Measurements from ENCODE around the gene TRAPPC14. TPM values are rescaled to one million over a fixed set of nuclear protein-coding genes. Genes with fewer than 3 reads are reported as not detected.
"Not testable (repeated sequence)": the region's sequence is repeated elsewhere in the genome, so short reads cannot be mapped to it uniquely, and the experiment has no call there.

TRAPPC14 gene
- total RNA-seq, 1 donor from 2014 or later, result 39.2 TPM

DNA sequence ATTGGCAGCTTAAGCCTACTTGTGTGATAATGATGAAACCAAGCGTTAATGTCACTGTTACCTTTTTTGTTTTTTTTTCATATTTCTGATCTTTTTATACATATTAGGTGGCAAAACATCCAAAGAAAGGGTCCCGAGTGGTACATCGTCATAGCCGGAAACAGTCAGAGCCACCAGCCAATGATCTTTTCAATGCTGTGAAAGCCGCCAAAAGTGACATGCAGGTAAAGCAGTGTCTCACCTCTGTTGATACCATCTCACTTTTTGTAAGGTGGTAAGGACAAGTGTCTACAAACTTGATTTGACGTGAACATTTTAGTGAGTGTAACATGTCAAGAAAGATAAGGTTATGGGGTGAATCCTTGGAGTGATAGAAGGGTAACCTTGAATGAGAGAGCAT is 24.1 kb upstream of the TRAPPC14 start:
- intact Hi-C loops (cut with micrococcal nuclease); DNase-seq; H3K36me3 Mint-ChIP-seq (ENCODE audit: low read depth); H3K27me3 Mint-ChIP-seq; H3K9me3 Mint-ChIP-seq: not testable (repeated sequence)
- H3K4me3 Mint-ChIP-seq, result peak overlapping the region; percentile 40
- peaks cover 23% of the 10 kb centered on the region for H3K4me1 Mint-ChIP-seq
- H3K27ac Mint-ChIP-seq, result peak overlapping the region; percentile 58

DNA sequence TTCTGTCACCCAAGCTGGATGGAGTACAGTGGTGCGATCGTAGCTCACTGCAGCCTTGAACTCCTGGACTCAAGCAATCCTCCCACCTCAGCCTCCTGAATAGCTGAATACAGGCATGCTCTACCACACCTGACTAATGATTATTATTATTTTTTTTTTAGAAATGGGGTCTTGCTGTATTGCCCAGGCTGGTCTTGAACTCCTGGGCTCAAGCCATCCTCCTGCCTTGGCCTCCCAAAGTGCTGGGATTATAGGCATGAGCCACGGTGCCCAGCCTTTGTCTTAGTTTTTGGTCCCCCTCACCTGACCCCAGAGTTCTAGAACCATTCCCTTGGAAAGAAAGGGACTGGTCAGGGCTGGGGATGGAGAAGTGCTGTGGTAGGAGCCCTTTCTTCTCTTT is 21.6 kb upstream of the TRAPPC14 start:
- H3K27ac Mint-ChIP-seq, result peak overlapping the region; percentile 84
- not testable (repeated sequence) for H3K9me3 Mint-ChIP-seq; DNase-seq; H3K27me3 Mint-ChIP-seq; H3K36me3 Mint-ChIP-seq (ENCODE audit: low read depth)
- intact Hi-C loops (cut with micrococcal nuclease), result loop anchor here (2.0 kb wide), 1 partner anchor 29 kb away; no protein-coding TSS in a partner anchor
- peak overlapping the region; percentile 75 for H3K4me3 Mint-ChIP-seq
- H3K4me1 Mint-ChIP-seq, result peaks cover 34% of the 10 kb centered on the region

DNA sequence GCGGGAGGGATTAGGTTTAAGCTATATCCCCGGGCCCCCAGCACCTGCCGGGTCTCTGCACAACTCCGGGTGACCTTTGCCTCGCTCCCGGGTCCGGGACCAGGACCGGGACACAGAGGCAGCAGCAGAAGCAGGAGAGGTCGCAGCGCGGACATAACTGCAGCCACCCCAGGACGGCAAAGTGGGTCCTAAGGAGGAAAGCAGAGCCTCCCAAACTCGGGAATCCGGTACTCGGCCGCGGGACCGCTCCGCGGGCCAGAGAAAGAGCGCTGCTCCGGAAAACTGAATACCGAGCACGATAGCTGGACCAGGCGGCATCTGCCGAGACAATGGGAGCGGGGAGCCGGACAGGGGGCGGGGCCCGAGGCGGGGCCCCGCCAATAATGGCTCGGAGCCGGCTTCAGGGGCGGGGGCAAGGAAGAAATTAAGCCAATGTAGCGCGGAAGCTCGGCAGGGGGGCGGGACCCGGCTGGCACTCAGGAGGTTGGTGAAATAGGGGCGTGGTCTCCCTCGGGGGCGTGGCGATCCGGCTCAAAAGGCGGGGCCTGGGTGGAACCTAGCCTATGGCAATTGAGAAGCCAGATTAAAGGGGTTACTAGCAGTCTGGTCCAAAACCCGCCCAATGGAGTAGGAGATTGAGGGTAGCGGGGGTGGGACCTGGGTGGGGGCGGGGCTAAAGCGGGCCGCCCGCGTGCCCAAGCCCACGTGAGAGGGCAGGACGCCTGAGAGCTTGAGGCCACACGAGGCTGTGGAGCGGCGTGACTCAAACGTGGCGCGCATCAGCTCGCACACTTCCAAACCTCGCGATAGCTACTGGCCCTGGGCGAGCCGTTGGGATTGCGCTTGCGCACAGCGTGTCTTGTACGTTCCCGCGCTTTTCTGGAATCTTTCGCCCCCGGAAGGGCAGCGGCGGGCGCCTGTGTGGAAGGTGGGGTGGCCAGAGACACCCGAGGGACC is 18.8 kb upstream of the TRAPPC14 start, which contains the start of the genes GPC2 and STAG3:
Gene GPC2, minus strand, starts transcription at position 337 of the 957 bp plus-strand sequence. Its CDS starts 182 bp downstream, at position 155.
Gene STAG3, plus strand, starts transcription at position 874 of the 957 bp plus-strand sequence. CDS start 2,639 bp downstream, outside the sequence.
- DNase-seq, result peak; percentile 99
- Mint-ChIP-seq H3K4me3 (peak within 1 kb of the TSS; percentile 83), H3K36me3 (ENCODE audit: low read depth) (peaks cover 7% of the 10 kb centered on the region), H3K4me1 (peaks cover 32% of the 10 kb centered on the region), H3K27ac (peak within 1 kb of the TSS; percentile 42), H3K27me3 (peaks cover 4% of the 10 kb centered on the region), H3K9me3 (peaks cover 4% of the 10 kb centered on the region)
- intact Hi-C loops (cut with micrococcal nuclease), result no loop called here

- Mint-ChIP-seq H3K4me3 (peak overlapping the region; percentile 83), H3K9me3 (no peaks in the 10 kb centered on the region), H3K27ac (no peak overlapping the region), H3K4me1 (peaks cover 27% of the 10 kb centered on the region), H3K27me3 (peaks cover 6% of the 10 kb centered on the region), H3K36me3 (ENCODE audit: low read depth) (peaks cover 6% of the 10 kb centered on the region)
- intact Hi-C loops (cut with micrococcal nuclease), result no loop called here
- DNase-seq, result no peak
These were observed 17.8 kb upstream of the TRAPPC14 start for GRCh38 chr7:100176096-100177044.

GRCh38 chr7:100175296-100175935 is 16.9 kb upstream of the TRAPPC14 start:
- peaks cover 25% of the 10 kb centered on the region for H3K4me1 Mint-ChIP-seq

GRCh38 chr7:100174582-100174981 is 16.1 kb upstream of the TRAPPC14 start:
- Mint-ChIP-seq H3K27ac (no peak overlapping the region), H3K36me3 (ENCODE audit: low read depth) (peaks cover 8% of the 10 kb centered on the region)

More at GRCh38 chr7:100175296-100175935, 16.9 kb upstream of the TRAPPC14 start:
- Mint-ChIP-seq H3K9me3 (no peaks in the 10 kb centered on the region), H3K36me3 (ENCODE audit: low read depth) (peaks cover 8% of the 10 kb centered on the region), H3K27ac (no peak overlapping the region), H3K27me3 (peaks cover 9% of the 10 kb centered on the region), H3K4me3 (peak overlapping the region; percentile 29)
- intact Hi-C loops (cut with micrococcal nuclease), result no loop called here
- no peak for DNase-seq

DNA sequence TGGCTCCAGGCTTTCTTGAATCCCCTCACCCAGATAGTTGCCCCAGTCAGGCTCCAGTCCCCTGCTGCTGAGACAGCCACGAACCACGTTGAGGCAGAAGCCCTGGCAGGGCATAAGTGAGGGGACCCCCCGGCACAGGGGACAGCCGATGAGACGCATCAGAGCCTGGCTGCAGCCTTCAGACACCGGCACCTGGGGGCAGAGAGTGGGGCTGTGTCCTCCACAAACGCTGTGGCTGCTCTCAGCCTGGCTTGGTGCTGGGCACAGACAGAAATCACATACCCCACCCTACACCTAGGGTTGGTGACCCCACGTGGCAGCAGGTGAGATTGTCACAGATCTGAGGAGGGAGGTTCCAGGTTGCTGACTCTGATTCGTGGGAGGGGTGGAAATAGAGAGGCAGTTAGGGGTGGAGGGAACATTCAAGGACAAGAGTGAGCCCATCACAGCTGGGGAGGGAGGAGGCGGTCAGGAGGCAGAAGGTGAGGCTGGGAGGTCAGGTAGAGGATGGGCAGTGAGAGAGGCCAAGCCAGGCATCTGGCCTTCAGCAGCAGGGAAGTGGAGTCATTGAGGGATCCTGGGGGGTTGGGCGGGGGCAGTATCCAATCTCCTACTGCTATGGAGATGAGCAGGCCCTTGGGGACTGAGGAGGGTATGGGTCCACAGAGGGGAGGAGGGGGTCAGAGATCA is 15.4 kb upstream of the TRAPPC14 start:
- Mint-ChIP-seq H3K27ac (no peak overlapping the region), H3K27me3 (peaks cover 11% of the 10 kb centered on the region), H3K36me3 (ENCODE audit: low read depth) (peaks cover 8% of the 10 kb centered on the region), H3K9me3 (no peaks in the 10 kb centered on the region), H3K4me1 (peaks cover 35% of the 10 kb centered on the region), H3K4me3 (no peak overlapping the region)
- intact Hi-C loops (cut with micrococcal nuclease), result no loop called here
- no peak for DNase-seq

More at GRCh38 chr7:100174582-100174981, 16.1 kb upstream of the TRAPPC14 start:
- H3K4me1 Mint-ChIP-seq, result peaks cover 29% of the 10 kb centered on the region
- no peaks in the 10 kb centered on the region for H3K9me3 Mint-ChIP-seq
- intact Hi-C loops (cut with micrococcal nuclease), result no loop called here
- no peak for DNase-seq
- no peak overlapping the region for H3K4me3 Mint-ChIP-seq
- peaks cover 11% of the 10 kb centered on the region for H3K27me3 Mint-ChIP-seq

DNA sequence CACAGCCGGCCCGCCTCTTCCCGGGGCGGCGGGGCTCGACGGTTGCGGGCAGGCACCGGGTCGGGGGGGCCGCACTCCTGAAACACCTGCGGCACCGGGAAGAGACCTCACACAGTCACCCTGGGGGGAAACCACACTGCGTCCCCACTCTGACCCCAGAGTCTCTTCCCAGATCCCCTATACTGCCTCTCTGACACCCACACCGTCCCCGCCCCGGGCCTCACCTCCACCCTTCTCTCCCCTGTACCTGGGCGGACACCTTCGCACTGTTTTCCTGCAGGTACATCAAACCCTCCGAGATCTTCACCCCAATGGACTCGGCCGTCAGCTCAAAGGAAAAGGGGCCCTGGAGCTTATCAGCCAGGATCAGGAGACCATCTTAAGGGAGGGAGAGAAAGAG is 13.3 kb upstream of the TRAPPC14 start:
- H3K27me3 Mint-ChIP-seq, result peaks cover 11% of the 10 kb centered on the region
- intact Hi-C loops (cut with micrococcal nuclease), result no loop called here
- peaks cover 8% of the 10 kb centered on the region for H3K36me3 Mint-ChIP-seq (ENCODE audit: low read depth)
- H3K4me1 Mint-ChIP-seq, result peaks cover 53% of the 10 kb centered on the region
- H3K9me3 Mint-ChIP-seq, result no peaks in the 10 kb centered on the region
- DNase-seq, result no peak
- peak overlapping the region; percentile 76 for H3K4me3 Mint-ChIP-seq
- peak overlapping the region; percentile 45 for H3K27ac Mint-ChIP-seq

GRCh38 chr7:100171087-100171681 is 12.7 kb upstream of the TRAPPC14 start:
- H3K9me3 Mint-ChIP-seq, result no peaks in the 10 kb centered on the region
- H3K27ac Mint-ChIP-seq, result no peak overlapping the region
- H3K4me3 Mint-ChIP-seq, result peak overlapping the region; percentile 72
- peak; percentile 82 for DNase-seq
- peaks cover 53% of the 10 kb centered on the region for H3K4me1 Mint-ChIP-seq
- intact Hi-C loops (cut with micrococcal nuclease), result no loop called here
- H3K27me3 Mint-ChIP-seq, result peaks cover 7% of the 10 kb centered on the region
- H3K36me3 Mint-ChIP-seq (ENCODE audit: low read depth), result peaks cover 8% of the 10 kb centered on the region

- Mint-ChIP-seq H3K4me1 (peaks cover 57% of the 10 kb centered on the region), H3K27me3 (peaks cover 7% of the 10 kb centered on the region), H3K27ac (peak overlapping the region; percentile 68), H3K36me3 (ENCODE audit: low read depth) (peaks cover 8% of the 10 kb centered on the region), H3K4me3 (peak overlapping the region; percentile 72), H3K9me3 (no peaks in the 10 kb centered on the region)
- no peak for DNase-seq
- intact Hi-C loops (cut with micrococcal nuclease), result no loop called here
These were observed 11.8 kb upstream of the TRAPPC14 start for GRCh38 chr7:100170101-100170897.

DNA sequence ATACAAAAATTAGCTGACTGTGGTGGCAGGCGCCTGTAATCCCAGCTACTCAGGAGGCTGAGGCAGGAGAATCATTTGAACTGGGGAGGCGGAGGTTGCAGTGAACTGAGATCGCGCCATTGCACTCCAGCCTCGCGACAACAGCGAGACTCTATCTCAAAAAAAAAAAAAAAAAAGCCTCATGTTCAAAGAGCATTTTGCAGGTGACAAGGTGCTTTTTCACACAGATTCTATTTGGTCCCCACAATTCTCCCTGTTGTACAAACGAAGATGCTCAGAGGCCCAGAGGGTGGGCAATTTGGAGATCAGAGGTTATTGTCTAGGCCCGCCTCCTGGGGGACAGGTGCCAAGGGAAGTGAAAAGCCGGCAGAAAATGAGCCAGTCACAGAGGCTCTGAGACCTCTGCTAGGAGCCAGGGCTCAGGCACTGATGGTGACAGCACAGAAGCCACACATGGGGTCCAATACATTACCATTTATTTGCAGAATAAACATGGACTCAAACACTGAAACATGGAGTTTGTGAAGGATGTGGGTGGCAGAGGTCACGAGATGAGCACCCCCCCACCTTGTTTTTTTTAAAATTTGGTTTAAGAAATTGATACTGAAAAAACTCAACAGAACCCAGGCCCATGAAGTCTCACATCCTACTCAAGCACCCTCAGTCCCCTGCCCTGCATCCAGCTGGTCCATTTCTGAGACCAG is 10.8 kb upstream of the TRAPPC14 start:
- Mint-ChIP-seq H3K4me1 (peaks cover 58% of the 10 kb centered on the region), H3K4me3 (peak overlapping the region; percentile 81), H3K27me3 (peaks cover 7% of the 10 kb centered on the region), H3K9me3 (no peaks in the 10 kb centered on the region), H3K27ac (no peak overlapping the region), H3K36me3 (ENCODE audit: low read depth) (peaks cover 6% of the 10 kb centered on the region)
- DNase-seq, result no peak
- intact Hi-C loops (cut with micrococcal nuclease), result no loop called here

All from activated CD4-positive, alpha-beta T cell treated with anti-CD3 and anti-CD28 coated beads, Interleukin-2, amount 10 ng/mL, durations not matched to agents 24 days and 14 days (primary cell).